Nephron (organoid): ENCODE data around the gene ARHGAP27.

Experiments
- H3K27ac Mint-ChIP-seq, 3 experiments: 2 replicates each; pipeline ENCODE4 v1.8.0; 2020; ENCODE audit warnings: mixed read lengths in 3 of 3, mild to moderate bottlenecking in 2 of 3, moderate library complexity in 1 of 3
- H3K27me3 Mint-ChIP-seq: 2 replicates; pipeline ENCODE4 v1.8.0; 2021; ENCODE audit warnings: low read depth, mild to moderate bottlenecking, moderate library complexity, mixed read lengths
- H3K36me3 Mint-ChIP-seq: 2 replicates; pipeline ENCODE4 v1.8.0; 2020; ENCODE audit warnings: low read depth, mixed read lengths
- H3K4me1 Mint-ChIP-seq: 2 replicates; pipeline ENCODE4 v1.8.0; 2020; ENCODE audit warnings: mixed read lengths
- H3K4me3 Mint-ChIP-seq, 3 experiments: 2 replicates each; pipeline ENCODE4 v1.8.0; 2020; ENCODE audit warnings: mild to moderate bottlenecking in 3 of 3, mixed read lengths in 3 of 3, moderate library complexity in 2 of 3
- H3K9me3 Mint-ChIP-seq: 2 replicates; pipeline ENCODE4 v1.8.0; 2020; ENCODE audit warnings: mixed read lengths
- TF ChIP-seq, protein P1 (sequence below), 3 experiments: fragments of 200-600 bp; sonication (generic); IDR thresholded peaks; one replicate each; pipeline ENCODE4 v1.5.0; 2021; ENCODE audit warnings: antibody characterized with exemption in 3 of 3; ENCODE audit not compliant: unreplicated experiment in 3 of 3

Gene ARHGAP27

GRCh38 chr17:45391918-45392317, 40.8 kb downstream of the ARHGAP27 start:
- H3K36me3 Mint-ChIP-seq, result no peaks in the 10 kb centered on the region
- no peaks in the 10 kb centered on the region for H3K9me3 Mint-ChIP-seq
- no peak overlapping the region for H3K4me3 Mint-ChIP-seq
- TF ChIP-seq, protein P1, sequence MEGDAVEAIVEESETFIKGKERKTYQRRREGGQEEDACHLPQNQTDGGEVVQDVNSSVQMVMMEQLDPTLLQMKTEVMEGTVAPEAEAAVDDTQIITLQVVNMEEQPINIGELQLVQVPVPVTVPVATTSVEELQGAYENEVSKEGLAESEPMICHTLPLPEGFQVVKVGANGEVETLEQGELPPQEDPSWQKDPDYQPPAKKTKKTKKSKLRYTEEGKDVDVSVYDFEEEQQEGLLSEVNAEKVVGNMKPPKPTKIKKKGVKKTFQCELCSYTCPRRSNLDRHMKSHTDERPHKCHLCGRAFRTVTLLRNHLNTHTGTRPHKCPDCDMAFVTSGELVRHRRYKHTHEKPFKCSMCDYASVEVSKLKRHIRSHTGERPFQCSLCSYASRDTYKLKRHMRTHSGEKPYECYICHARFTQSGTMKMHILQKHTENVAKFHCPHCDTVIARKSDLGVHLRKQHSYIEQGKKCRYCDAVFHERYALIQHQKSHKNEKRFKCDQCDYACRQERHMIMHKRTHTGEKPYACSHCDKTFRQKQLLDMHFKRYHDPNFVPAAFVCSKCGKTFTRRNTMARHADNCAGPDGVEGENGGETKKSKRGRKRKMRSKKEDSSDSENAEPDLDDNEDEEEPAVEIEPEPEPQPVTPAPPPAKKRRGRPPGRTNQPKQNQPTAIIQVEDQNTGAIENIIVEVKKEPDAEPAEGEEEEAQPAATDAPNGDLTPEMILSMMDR (IDR thresholded peaks at IDR 0.05; ENCODE audit: unreplicated experiment in 3 of 3), result no peak
- H3K27me3 Mint-ChIP-seq, result peaks cover 37% of the 10 kb centered on the region
- H3K4me1 Mint-ChIP-seq, result peaks cover 12% of the 10 kb centered on the region
- no peak overlapping the region for H3K27ac Mint-ChIP-seq

- H3K27me3 Mint-ChIP-seq, result peaks cover 37% of the 10 kb centered on the region
- no peak overlapping the region for H3K27ac Mint-ChIP-seq
- H3K36me3 Mint-ChIP-seq, result no peaks in the 10 kb centered on the region
- no peak overlapping the region for H3K4me3 Mint-ChIP-seq
- TF ChIP-seq, protein P1 (IDR thresholded peaks at IDR 0.05; ENCODE audit: unreplicated experiment in 3 of 3), result no peak
- no peaks in the 10 kb centered on the region for H3K9me3 Mint-ChIP-seq
- H3K4me1 Mint-ChIP-seq, result peaks cover 12% of the 10 kb centered on the region
These were observed 41.4 kb downstream of the ARHGAP27 start for GRCh38 chr17:45391291-45391690.

DNA sequence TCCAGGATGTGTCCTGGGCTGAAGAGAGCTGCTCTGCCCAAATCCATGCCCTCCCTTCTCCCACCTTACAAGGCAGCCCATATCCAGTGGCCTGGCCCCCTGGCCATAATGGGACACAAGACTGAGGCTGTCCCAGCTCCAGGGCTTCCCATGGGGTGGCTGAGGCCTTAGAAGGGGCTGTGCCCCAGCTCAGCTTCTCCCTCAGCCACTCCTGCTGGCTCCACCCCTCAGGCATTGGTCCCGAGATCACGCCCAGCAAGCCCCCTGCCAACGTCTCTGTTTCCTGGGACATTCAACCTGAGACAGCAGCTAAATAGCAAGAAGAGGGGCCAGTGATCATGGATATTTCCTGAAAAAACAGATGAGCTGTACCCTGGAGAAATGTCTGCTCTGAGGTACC, 43.3 kb downstream of the ARHGAP27 start:
- Mint-ChIP-seq H3K4me3 (no peak overlapping the region), H3K36me3 (no peaks in the 10 kb centered on the region), H3K4me1 (peaks cover 11% of the 10 kb centered on the region), H3K27ac (no peak overlapping the region), H3K27me3 (peaks cover 53% of the 10 kb centered on the region), H3K9me3 (no peaks in the 10 kb centered on the region)
- TF ChIP-seq, protein P1 (IDR thresholded peaks at IDR 0.05; ENCODE audit: unreplicated experiment in 3 of 3), result no peak

- H3K27me3 Mint-ChIP-seq, result peaks cover 57% of the 10 kb centered on the region
- peaks cover 16% of the 10 kb centered on the region for H3K4me1 Mint-ChIP-seq
- no peak overlapping the region for H3K4me3 Mint-ChIP-seq
- H3K27ac Mint-ChIP-seq, result no peak overlapping the region
- no peaks in the 10 kb centered on the region for H3K9me3 Mint-ChIP-seq
- no peaks in the 10 kb centered on the region for H3K36me3 Mint-ChIP-seq
- TF ChIP-seq, protein P1 (IDR thresholded peaks at IDR 0.05; ENCODE audit: unreplicated experiment in 3 of 3), result no peak
These were observed 43.9 kb downstream of the ARHGAP27 start for GRCh38 chr17:45388604-45389325.

- no peak overlapping the region for H3K27ac Mint-ChIP-seq
- TF ChIP-seq, protein P1 (IDR thresholded peaks at IDR 0.05; ENCODE audit: unreplicated experiment in 3 of 3), result no peak
- no peaks in the 10 kb centered on the region for H3K36me3 Mint-ChIP-seq
- H3K27me3 Mint-ChIP-seq, result peaks cover 60% of the 10 kb centered on the region
- no peak overlapping the region for H3K4me3 Mint-ChIP-seq
- no peaks in the 10 kb centered on the region for H3K9me3 Mint-ChIP-seq
- H3K4me1 Mint-ChIP-seq, result peaks cover 22% of the 10 kb centered on the region
These were observed 44.9 kb downstream of the ARHGAP27 start for GRCh38 chr17:45387739-45388138.

GRCh38 chr17:45386178-45386577, 46.5 kb downstream of the ARHGAP27 start:
- Mint-ChIP-seq H3K9me3 (no peaks in the 10 kb centered on the region), H3K4me3 (no peak overlapping the region), H3K27ac (no peak overlapping the region), H3K27me3 (peaks cover 59% of the 10 kb centered on the region), H3K4me1 (peaks cover 22% of the 10 kb centered on the region), H3K36me3 (no peaks in the 10 kb centered on the region)
- TF ChIP-seq, protein P1 (IDR thresholded peaks at IDR 0.05; ENCODE audit: unreplicated experiment in 3 of 3), result no peak
